SW 1271 (cell line): ENCODE results near the gene GSTP1.
"Not testable (repeated sequence)": the region's sequence is repeated elsewhere in the genome, so short reads cannot be mapped to it uniquely, and the experiment has no call there.

Experiments used
- DNase-seq, 2 experiments: peaks; one replicate each; lab custom pipeline; 2025; lab: John Stamatoyannopoulos, UW

The GSTP1 gene

DNA sequence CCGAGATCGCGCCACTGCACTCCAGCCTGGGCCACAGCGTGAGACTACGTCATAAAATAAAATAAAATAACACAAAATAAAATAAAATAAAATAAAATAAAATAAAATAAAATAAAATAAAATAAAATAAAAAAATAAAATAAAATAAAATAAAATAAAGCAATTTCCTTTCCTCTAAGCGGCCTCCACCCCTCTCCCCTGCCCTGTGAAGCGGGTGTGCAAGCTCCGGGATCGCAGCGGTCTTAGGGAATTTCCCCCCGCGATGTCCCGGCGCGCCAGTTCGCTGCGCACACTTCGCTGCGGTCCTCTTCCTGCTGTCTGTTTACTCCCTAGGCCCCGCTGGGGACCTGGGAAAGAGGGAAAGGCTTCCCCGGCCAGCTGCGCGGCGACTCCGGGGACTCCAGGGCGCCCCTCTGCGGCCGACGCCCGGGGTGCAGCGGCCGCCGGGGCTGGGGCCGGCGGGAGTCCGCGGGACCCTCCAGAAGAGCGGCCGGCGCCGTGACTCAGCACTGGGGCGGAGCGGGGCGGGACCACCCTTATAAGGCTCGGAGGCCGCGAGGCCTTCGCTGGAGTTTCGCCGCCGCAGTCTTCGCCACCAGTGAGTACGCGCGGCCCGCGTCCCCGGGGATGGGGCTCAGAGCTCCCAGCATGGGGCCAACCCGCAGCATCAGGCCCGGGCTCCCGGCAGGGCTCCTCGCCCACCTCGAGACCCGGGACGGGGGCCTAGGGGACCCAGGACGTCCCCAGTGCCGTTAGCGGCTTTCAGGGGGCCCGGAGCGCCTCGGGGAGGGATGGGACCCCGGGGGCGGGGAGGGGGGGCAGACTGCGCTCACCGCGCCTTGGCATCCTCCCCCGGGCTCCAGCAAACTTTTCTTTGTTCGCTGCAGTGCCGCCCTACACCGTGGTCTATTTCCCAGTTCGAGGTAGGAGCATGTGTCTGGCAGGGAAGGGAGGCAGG lies at the start of gene GSTP1:
Gene GSTP1, plus strand, starts transcription at position 566 of the 958 bp plus-strand sequence. Its CDS starts 32 bp downstream, at position 598.
- DNase-seq = peak; percentile 61 to 85

DNA sequence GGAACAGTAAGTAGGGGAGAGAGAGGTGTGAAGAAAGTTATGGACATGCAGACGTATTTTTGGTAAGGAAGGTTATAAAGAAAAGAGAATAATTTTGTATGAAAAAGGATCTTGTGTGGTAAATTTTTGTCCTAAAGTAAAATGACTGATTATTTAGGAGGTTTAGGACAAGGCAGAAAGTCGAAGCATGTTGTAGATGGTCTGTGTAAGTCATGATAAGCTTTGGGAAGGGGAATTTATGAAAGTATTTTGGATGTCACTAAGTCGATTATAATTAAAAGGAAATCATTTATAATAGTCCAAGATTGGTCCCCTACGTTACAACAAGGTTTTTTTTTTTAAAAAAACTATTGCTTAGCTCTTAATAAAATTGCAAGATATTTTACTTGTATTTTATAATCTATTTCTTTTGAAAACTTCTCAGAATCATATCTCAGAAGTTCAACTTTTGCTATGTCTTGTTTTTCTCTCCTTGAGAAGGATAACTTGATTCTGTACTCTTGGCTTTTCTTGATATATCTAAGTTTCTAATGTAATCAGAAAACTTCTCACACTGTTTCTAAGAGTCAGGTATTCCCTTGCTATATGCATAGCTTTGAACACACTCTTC lies 49.4 kb upstream of the GSTP1 start:
- DNase-seq = no peak

GRCh38 chr11:67535561-67535960 lies 48.1 kb upstream of the GSTP1 start:
- DNase-seq = no peak

GRCh38 chr11:67538306-67538705 lies 45.3 kb upstream of the GSTP1 start:
- no peak for DNase-seq

- no peak for DNase-seq
Observed at GRCh38 chr11:67538823-67539505, 44.6 kb upstream of the GSTP1 start.

DNA sequence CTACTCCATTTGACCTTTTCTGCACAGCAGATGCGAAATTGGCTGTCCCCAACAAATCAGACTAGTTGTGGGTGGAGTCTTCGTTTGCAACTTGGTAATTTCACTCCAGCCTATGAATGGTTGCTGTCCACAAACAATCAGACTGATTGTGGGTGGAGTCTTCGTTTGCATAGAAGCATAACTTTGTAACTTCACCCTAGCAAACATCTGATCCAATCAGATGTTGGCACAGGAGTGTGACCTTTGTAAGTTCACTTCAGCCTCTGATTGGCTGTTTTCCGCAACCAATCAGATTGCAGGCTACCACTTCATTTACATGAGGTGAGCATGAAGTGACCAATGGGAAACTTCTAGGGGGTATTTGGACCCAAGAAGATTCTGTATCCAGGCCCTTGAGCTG lies 44.1 kb upstream of the GSTP1 start:
- DNase-seq = no peak

GRCh38 chr11:67541198-67541597 lies 42.4 kb upstream of the GSTP1 start:
- no peak for DNase-seq

GRCh38 chr11:67542169-67542568 lies 41.4 kb upstream of the GSTP1 start:
- no peak for DNase-seq

GRCh38 chr11:67542971-67543370 lies 40.6 kb upstream of the GSTP1 start:
- DNase-seq = no peak

GRCh38 chr11:67543585-67543984 lies 40.0 kb upstream of the GSTP1 start:
- no peak for DNase-seq

DNA sequence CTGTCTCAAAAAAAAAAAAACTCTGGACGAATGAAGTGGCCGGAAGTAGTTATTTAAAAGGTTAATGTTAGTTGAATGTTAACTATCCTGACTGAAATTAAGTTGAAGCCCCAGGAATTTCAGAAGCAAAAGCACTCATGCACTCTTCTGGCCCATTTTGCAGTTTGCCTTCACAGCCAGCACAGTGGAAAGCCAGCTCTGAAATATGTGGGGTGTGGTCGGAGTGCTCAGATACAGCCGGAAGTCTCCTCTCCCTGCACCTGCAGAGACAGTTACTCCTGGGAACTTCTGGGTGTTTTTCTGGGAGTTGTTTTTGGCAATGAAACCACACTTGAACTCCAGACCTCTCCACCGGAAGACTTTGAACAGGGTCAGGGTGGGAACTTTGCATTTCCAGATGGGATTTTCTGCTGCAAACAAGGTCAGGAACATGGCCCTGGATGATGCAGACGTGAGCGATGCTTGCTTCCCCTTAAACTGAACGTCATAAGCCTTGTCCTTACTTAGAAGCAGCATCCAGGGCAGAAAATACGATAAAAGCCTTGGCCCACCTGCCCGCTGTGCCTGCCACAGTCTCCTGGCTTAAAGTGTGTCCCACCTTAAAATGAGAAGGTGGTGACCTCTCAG lies 38.9 kb upstream of the GSTP1 start:
- DNase-seq = no peak

DNA sequence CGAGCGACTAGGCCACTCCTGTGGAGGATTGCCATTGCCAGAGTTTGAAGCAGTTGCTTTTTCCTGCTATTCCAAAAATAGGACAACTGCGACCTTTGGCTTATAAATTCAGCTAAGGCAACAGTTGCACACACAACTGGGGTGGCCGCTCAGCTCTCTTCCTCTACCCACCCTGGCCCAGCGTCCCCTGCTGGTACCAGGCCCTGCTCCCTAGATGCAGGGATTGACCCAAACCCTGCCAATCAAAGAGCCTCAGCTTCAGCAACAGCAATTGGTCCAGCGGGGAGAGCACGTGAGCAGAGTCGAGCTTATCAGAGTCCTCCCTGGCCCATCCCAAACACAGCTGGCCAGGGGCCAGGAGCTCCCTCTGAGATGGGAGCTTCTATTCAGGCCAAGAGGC lies 38.3 kb upstream of the GSTP1 start:
- DNase-seq = no peak

DNA sequence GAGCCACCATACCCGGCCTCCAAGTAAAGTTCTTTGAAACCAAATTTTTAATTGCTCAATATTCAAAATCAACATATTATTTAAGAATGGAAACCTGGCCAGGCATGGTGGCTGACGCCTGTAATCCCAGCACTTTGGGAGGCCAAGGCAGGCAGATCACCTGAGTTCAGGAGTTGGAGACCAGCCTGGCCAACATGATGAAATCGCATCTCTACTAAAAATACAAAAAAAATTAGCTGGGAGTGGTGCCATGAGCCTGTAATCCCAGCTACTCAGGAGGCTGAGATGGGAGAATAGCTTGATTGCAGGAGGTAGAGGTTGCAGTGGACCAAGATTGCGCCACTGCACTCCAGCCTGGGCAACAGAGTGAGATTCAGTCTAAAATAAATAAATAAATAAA lies 35.5 kb upstream of the GSTP1 start:
- DNase-seq = not testable (repeated sequence)

GRCh38 chr11:67548555-67549110 lies 35.0 kb upstream of the GSTP1 start:
- no peak for DNase-seq

DNA sequence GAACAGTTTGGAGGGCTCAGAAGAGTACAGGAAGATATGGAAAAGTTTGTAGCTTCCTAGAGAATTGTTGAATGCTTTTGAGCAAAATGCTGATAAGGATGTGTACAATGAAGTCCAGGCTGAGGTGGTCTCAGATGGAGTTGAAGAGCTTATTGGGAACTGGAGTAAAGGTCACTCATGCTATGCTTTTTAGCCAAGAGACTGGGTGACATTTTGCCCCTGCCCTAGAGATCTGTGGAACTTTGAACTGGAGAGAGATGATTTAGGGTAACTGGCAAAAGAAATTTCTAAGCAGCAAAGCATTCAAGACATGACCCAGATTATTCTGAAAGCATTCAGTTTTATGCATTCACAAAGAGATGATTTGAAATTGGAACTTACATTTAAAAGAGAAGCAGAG lies 32.5 kb upstream of the GSTP1 start:
- DNase-seq = no peak

DNA sequence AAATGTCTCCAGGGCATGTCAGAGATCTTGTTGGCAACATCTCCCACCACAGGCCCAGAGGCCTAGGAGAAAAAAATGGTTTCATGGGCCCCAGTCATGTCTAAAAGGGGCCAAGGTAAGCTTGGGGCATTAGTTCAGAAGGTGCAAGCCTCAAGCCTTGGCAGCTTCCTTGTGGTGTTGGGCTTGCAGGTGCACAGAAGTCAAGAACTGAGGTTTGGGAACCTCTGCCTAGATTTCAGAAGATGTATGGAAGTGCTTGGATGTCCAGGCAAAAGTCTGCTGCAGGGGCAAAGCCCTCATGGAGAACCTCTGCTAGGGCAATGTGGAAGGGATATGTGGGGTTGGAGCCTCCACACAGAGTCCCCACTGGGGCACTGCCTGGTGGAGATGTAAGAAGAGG lies 31.9 kb upstream of the GSTP1 start:
- DNase-seq = not testable (repeated sequence)

GRCh38 chr11:67556244-67556643 lies 27.4 kb upstream of the GSTP1 start:
- DNase-seq = no peak

- no peak for DNase-seq
Observed at GRCh38 chr11:67558084-67558772, 25.4 kb upstream of the GSTP1 start.

DNA sequence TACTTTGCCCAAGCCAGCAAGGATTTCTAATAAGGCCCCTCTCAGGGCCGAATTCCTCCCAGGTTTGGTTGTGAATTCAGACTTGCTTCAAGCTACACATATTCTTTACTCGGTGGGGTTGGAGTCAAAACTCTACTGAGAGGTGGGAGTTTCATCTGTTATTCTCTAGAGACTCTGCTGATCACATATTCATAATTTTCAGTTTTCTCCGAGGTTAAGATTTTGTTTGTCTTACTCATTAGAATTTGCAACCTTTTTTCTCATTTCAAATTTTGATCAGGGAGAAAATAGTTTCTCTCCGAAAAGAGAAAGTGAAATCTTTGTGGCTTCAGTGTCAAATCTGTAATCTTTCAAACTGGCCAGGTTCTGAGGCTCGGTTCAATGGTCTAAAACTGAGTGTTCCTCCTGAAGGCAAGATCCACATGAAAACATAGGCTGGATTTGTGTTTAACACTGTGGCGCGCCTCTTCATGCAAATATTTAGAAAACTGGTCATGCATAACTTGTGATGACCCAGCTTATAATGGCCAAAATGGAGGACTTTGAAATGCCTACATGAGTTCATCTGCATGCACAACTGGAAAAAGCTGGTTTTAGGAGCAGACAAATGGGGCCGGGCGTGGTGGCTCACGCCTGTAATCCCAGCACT lies 21.5 kb upstream of the GSTP1 start:
- no peak for DNase-seq

DNA sequence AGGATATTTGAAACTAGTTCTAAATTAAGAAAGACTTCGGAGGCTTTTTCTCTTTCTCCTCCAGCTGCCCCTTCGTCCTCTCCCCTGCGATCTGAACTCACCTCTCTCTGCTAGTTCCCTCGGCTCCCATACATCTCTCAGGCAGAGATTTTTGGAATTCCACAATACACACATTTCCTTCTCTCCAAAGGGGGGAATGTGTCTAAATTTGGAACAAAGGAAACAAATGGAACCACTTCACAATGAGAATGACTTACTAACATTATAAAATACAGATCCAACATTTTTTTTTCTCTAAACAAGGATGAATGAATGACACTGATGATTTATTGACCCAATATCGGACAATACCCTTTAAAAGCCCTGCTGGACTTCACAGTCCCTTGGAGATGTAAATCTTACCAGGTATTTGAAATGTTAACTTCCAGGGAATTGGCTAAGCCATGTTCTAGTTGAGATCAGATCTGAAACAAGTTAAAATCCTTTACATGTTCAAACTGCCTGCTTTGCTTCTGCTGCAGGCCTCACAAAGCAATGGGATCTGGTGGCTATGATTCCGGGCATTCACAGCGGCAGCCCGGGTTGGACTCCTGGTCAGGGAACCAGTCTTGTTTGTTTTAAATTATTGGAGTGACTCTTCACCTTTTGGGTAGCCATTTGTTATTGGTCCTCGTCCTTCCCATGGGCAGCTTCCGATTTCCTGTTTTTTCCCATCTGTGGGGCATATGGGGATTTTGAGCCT lies 20.5 kb upstream of the GSTP1 start:
- DNase-seq = no peak
